SK-N-SH treated with all-trans-retinoic acid at 6 μM for 48 hours (cell line): ENCODE results near the gene PYURF.

ENCODE experiments used
- ATAC-seq: fragments of 200-7000 bp; cut with Tn5 transposase; 3 replicates; pipeline ENCODE4 v1.9.1; 2020; ENCODE audit warnings: mild to moderate bottlenecking, moderate library complexity
- BACH2 ChIP-seq: fragments of 250-450 bp; sonication (Bioruptor Pico); IDR thresholded peaks from 2 replicates; pipeline ENCODE4 v1.9.0; 2021; ENCODE audit warnings: mild to moderate bottlenecking, borderline replicate concordance
- CREB5 ChIP-seq: fragments of 250-450 bp; sonication (Bioruptor Pico); IDR thresholded peaks from 2 replicates; pipeline ENCODE4 v1.5.1; 2020; ENCODE audit warnings: low read depth, mild to moderate bottlenecking, moderate library complexity
- CSDC2 ChIP-seq: fragments of 250-450 bp; sonication (Bioruptor Pico); IDR thresholded peaks from 2 replicates; pipeline ENCODE4 v1.5.0; 2020; ENCODE audit warnings: mild to moderate bottlenecking, moderate library complexity
- ESRRG ChIP-seq: fragments of 250-450 bp; sonication (Bioruptor Pico); IDR thresholded peaks from 2 replicates; pipeline ENCODE4 v1.6.1; 2021; ENCODE audit warnings: mild to moderate bottlenecking
- GLIS3 ChIP-seq: fragments of 250-450 bp; sonication (Bioruptor Pico); IDR thresholded peaks from 2 replicates; pipeline ENCODE4 v1.5.0; 2020; ENCODE audit warnings: mild to moderate bottlenecking, moderate library complexity
- ISL1 ChIP-seq: fragments of 250-450 bp; sonication (Bioruptor Pico); IDR thresholded peaks from 2 replicates; pipeline ENCODE4 v2.1.2; 2022; ENCODE audit warnings: mild to moderate bottlenecking, moderate library complexity
- PATZ1 ChIP-seq: fragments of 250-450 bp; sonication (Bioruptor Pico); IDR thresholded peaks from 2 replicates; pipeline ENCODE4 v1.8.0; 2020; ENCODE audit warnings: mild to moderate bottlenecking, moderate library complexity, borderline replicate concordance
- PPARA ChIP-seq: fragments of 250-450 bp; sonication (Bioruptor Pico); IDR thresholded peaks from 2 replicates; pipeline ENCODE4 v1.5.0; 2020; ENCODE audit warnings: mild to moderate bottlenecking, borderline replicate concordance
- SNAI2 ChIP-seq: fragments of 250-450 bp; sonication (Bioruptor Pico); IDR thresholded peaks from 2 replicates; pipeline ENCODE4 v1.5.0; 2020; ENCODE audit warnings: mild to moderate bottlenecking, moderate library complexity
- TCF4 ChIP-seq: fragments of 250-450 bp; sonication (Bioruptor Pico); IDR thresholded peaks from 2 replicates; pipeline ENCODE4 v1.8.0; 2021; ENCODE audit warnings: mild to moderate bottlenecking, moderate library complexity, borderline replicate concordance
- TOX ChIP-seq: fragments of 250-450 bp; sonication (Bioruptor Pico); IDR thresholded peaks from 2 replicates; pipeline ENCODE4 v1.8.0; 2021; ENCODE audit warnings: mild to moderate bottlenecking, moderate library complexity, borderline replicate concordance
- TSHZ2 ChIP-seq: fragments of 250-450 bp; sonication (Bioruptor Pico); IDR thresholded peaks from 2 replicates; pipeline ENCODE4 v1.5.0; 2020; ENCODE audit warnings: mild to moderate bottlenecking, moderate library complexity
- ZC3H10 ChIP-seq: fragments of 250-450 bp; sonication (Bioruptor Pico); IDR thresholded peaks from 2 replicates; pipeline ENCODE4 v1.5.1; 2021; ENCODE audit warnings: mild to moderate bottlenecking, moderate library complexity
- ZFP3 ChIP-seq: fragments of 250-450 bp; sonication (Bioruptor Pico); IDR thresholded peaks from 2 replicates; pipeline ENCODE4 v1.5.0; 2020; ENCODE audit warnings: mild to moderate bottlenecking, moderate library complexity
- ZFP30 ChIP-seq: fragments of 450-650 bp; formaldehyde crosslinking; IDR thresholded peaks from 2 replicates; pipeline ENCODE4 v1.5.0; 2022; ENCODE audit warnings: mild to moderate bottlenecking, moderate library complexity
- ZNF70 ChIP-seq: fragments of 450-650 bp; formaldehyde crosslinking; IDR thresholded peaks from 2 replicates; pipeline ENCODE4 v1.5.0; 2020; ENCODE audit warnings: mild to moderate bottlenecking, moderate library complexity
- ZNF8 ChIP-seq: fragments of 450-650 bp; formaldehyde crosslinking; IDR thresholded peaks from 2 replicates; pipeline ENCODE4 v1.5.0; 2020; ENCODE audit warnings: mild to moderate bottlenecking, moderate library complexity

Gene PYURF

GRCh38 chr4:88516746-88517145, 6.8 kb downstream of the PYURF start:
- no peak for TF ChIP-seq ZC3H10
- TF ChIP-seq SNAI2 (CRISPR knock-in tag), result no peak
- TF ChIP-seq PATZ1 (CRISPR knock-in tag), result no peak
- TF ChIP-seq ZNF8 (CRISPR knock-in tag), result no peak
- TF ChIP-seq ZFP30 (CRISPR knock-in tag), result no peak
- TF ChIP-seq GLIS3 (CRISPR knock-in tag), result no peak
- no peak for TF ChIP-seq ESRRG (CRISPR knock-in tag)
- TF ChIP-seq ISL1 (CRISPR knock-in tag), result no peak
- TF ChIP-seq PPARA (CRISPR knock-in tag), result no peak
- TF ChIP-seq TOX (CRISPR knock-in tag), result no peak

GRCh38 chr4:88514557-88515511, 8.7 kb downstream of the PYURF start:
- TF ChIP-seq BACH2 (CRISPR knock-in tag) (no peak), TSHZ2 (CRISPR knock-in tag) (no peak), ZFP30 (CRISPR knock-in tag) (no peak), ZNF8 (CRISPR knock-in tag) (no peak), CREB5 (CRISPR knock-in tag) (no peak), ISL1 (CRISPR knock-in tag) (no peak), TOX (CRISPR knock-in tag) (no peak), TCF4 (CRISPR knock-in tag) (no peak)
- TF ChIP-seq, all 23 proteins: peak for 0
- ATAC-seq, result no peak

More at GRCh38 chr4:88516746-88517145, 6.8 kb downstream of the PYURF start:
- no peak for ATAC-seq

- no peak for TF ChIP-seq PPARA (CRISPR knock-in tag)
- no peak for TF ChIP-seq ISL1 (CRISPR knock-in tag)
- no peak for TF ChIP-seq TCF4 (CRISPR knock-in tag)
- no peak for TF ChIP-seq TOX (CRISPR knock-in tag)
- TF ChIP-seq GLIS3 (CRISPR knock-in tag), result no peak
- TF ChIP-seq ZNF70 (CRISPR knock-in tag), result no peak
- TF ChIP-seq ESRRG (CRISPR knock-in tag), result no peak
- no peak for TF ChIP-seq CSDC2 (CRISPR knock-in tag)
- no peak for TF ChIP-seq BACH2 (CRISPR knock-in tag)
- TF ChIP-seq PATZ1 (CRISPR knock-in tag), result no peak
- TF ChIP-seq SNAI2 (CRISPR knock-in tag), result no peak
- no peak for TF ChIP-seq ZC3H10
- no peak for TF ChIP-seq TSHZ2 (CRISPR knock-in tag)
- TF ChIP-seq ZFP3 (CRISPR knock-in tag), result no peak
- no peak for ATAC-seq
Observed at GRCh38 chr4:88511236-88511635, 12.3 kb downstream of the PYURF start.
